Calu3 (cell line): ENCODE data around the gene ZDHHC1. TPM values are rescaled to one million over a fixed set of nuclear protein-coding genes. Genes with fewer than 3 reads are reported as not detected.
"Not testable (repeated sequence)": the region's sequence is repeated elsewhere in the genome, so short reads cannot be mapped to it uniquely, and the experiment has no call there.

Experiments
- BruUV-seq: library from RNA; stranded (reverse); fragments of 400-500 nt; replicated peaks from 2 replicates; lab custom pipeline; 2021; lab: Mats Ljungman, UMichigan
- CTCF ChIA-PET: fragments of 300-600 bp; sonication (Branson Sonifier 250); formaldehyde crosslinking; loops from one replicate; lab custom pipeline; 2022; ENCODE audit warnings: antibody characterized with exemption; lab: Charles Lee
- DNase-seq: peaks from one replicate; pipeline ENCODE4 v3.0.0; 2022
- H3K27ac Mint-ChIP-seq: one replicate; pipeline ENCODE4 v1.8.0; 2022; ENCODE audit warnings: mixed read lengths; ENCODE audit not compliant: unreplicated experiment
- H3K27me3 Mint-ChIP-seq: one replicate; pipeline ENCODE4 v1.8.0; 2022; ENCODE audit warnings: mixed read lengths; ENCODE audit not compliant: unreplicated experiment
- H3K36me3 Mint-ChIP-seq: one replicate; pipeline ENCODE4 v1.8.0; 2022; ENCODE audit warnings: mild to moderate bottlenecking, moderate library complexity, mixed read lengths; ENCODE audit not compliant: insufficient read depth, unreplicated experiment
- H3K4me1 Mint-ChIP-seq: one replicate; pipeline ENCODE4 v1.8.0; 2022; ENCODE audit warnings: mild to moderate bottlenecking, low read depth, mixed read lengths; ENCODE audit not compliant: unreplicated experiment
- H3K4me3 Mint-ChIP-seq: one replicate; pipeline ENCODE4 v1.8.0; 2022; ENCODE audit warnings: mild to moderate bottlenecking, low read depth, moderate library complexity, mixed read lengths; ENCODE audit not compliant: unreplicated experiment
- H3K9me3 Mint-ChIP-seq: one replicate; pipeline ENCODE4 v1.8.0; 2022; ENCODE audit warnings: low read depth, mixed read lengths; ENCODE audit not compliant: unreplicated experiment
- intact Hi-C: fragments of 100-400 bp; cut with micrococcal nuclease; formaldehyde crosslinking; loops from one replicate; pipeline ENCODE4 v1.10.0; 2022; ENCODE audit not compliant: unreplicated experiment
- total RNA-seq: library from RNA; stranded (reverse); gene quantifications from 2 replicates; pipeline ENCODE4 v1.2.3, GENCODE V29; 2022
- TF ChIP-seq, protein P1 (sequence below): fragments of 200-600 bp; IDR thresholded peaks from one replicate; pipeline ENCODE4 v1.8.0; 2022; ENCODE audit warnings: antibody characterized with exemption; ENCODE audit not compliant: unreplicated experiment

Gene ZDHHC1
- total RNA-seq, 1 experiment from 2014 or later, result 22.6 TPM

DNA sequence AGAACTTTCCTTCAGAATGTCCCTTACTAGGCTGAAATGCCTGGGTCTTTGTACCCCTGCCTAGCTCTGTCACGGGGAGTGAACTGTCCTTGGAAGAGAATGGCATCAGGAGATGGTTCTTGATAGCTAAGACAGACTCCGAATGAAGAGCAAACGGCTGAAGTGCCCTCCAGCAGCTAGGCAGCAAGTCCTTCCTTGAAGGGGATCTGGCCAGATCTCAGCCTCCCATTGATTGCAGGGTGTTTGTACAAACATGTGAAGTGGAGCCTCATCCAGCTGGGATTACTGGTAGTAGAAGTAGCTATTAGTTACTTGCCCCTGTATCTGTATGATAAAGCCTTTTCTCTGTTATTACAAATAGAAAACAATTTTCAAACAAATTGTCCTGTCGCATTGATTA is 58.7 kb downstream of the ZDHHC1 start:
- Mint-ChIP-seq H3K27me3 (no peaks in the 10 kb centered on the region), H3K9me3 (no peaks in the 10 kb centered on the region), H3K27ac (no peak overlapping the region), H3K4me1 (peaks cover 33% of the 10 kb centered on the region), H3K36me3 (peaks cover under 1% of the 10 kb centered on the region), H3K4me3 (no peak overlapping the region)
- TF ChIP-seq, protein P1, sequence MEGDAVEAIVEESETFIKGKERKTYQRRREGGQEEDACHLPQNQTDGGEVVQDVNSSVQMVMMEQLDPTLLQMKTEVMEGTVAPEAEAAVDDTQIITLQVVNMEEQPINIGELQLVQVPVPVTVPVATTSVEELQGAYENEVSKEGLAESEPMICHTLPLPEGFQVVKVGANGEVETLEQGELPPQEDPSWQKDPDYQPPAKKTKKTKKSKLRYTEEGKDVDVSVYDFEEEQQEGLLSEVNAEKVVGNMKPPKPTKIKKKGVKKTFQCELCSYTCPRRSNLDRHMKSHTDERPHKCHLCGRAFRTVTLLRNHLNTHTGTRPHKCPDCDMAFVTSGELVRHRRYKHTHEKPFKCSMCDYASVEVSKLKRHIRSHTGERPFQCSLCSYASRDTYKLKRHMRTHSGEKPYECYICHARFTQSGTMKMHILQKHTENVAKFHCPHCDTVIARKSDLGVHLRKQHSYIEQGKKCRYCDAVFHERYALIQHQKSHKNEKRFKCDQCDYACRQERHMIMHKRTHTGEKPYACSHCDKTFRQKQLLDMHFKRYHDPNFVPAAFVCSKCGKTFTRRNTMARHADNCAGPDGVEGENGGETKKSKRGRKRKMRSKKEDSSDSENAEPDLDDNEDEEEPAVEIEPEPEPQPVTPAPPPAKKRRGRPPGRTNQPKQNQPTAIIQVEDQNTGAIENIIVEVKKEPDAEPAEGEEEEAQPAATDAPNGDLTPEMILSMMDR, result no peak
- no peak for DNase-seq
- no TSS peak for BruUV-seq
- CTCF ChIA-PET, result interaction anchor here (1.9 kb wide), 1 partner anchor 48 kb away, joined by 5 read pairs; no protein-coding TSS in a partner anchor
- intact Hi-C loops, result no loop called here

DNA sequence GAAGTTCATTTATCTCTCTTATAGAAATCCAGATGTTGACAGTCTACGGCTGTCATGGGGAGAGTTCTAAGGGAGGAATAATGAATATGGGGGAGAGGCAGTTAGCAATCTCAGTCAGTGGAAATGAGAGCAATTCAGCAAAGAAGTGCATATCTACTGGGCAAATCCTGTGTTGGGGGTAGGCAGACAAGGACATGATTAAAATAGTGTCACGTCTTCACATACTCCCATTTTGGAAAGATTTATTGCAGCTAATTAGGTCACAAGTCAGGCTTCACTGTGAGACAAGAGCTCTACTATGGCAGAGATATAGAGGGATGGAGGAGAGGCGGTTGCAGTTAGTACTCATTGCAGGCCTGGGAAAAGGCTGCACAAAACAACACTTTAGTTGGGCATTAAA is 59.9 kb downstream of the ZDHHC1 start:
- CTCF ChIA-PET, result interaction anchor here (0.6 to 1.9 kb wide), 4 partner anchors 41 to 75 kb away, joined by 3 to 5 read pairs (median 3); no protein-coding TSS in a partner anchor
- BruUV-seq, result no TSS peak

DNA sequence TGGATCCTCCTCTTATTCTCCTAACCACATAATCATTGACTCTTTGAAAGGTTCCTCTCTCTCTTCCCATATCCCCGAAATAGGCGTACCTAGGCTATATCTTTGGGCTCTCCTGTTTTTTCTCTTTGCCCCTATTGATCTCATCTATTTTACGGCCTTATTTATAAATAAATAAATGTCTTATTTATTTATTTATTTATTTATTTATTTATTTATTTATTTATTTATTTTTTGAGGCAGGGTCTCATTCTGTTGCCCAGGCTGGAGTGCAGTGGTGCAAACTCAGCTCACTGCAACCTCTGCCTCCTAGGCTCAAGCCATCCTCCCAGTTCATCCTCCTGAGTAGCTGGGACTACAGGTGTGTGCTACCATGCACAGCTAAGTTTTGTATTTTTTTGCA is 63.8 kb downstream of the ZDHHC1 start:
- H3K27ac Mint-ChIP-seq, H3K9me3 Mint-ChIP-seq, H3K4me3 Mint-ChIP-seq, intact Hi-C loops, DNase-seq, H3K27me3 Mint-ChIP-seq, CTCF ChIA-PET, H3K36me3 Mint-ChIP-seq, BruUV-seq: not testable (repeated sequence)
- H3K4me1 Mint-ChIP-seq, result peaks cover 24% of the 10 kb centered on the region

More for the DNA sequence above, 59.9 kb downstream of the ZDHHC1 start:
- no peak for DNase-seq
- no peaks in the 10 kb centered on the region for H3K9me3 Mint-ChIP-seq
- H3K27me3 Mint-ChIP-seq, result no peaks in the 10 kb centered on the region
- no peaks in the 10 kb centered on the region for H3K36me3 Mint-ChIP-seq
- H3K27ac Mint-ChIP-seq, result peak overlapping the region; percentile 35
- intact Hi-C loops, result no loop called here
- TF ChIP-seq, protein P1, result no peak
- H3K4me3 Mint-ChIP-seq, result no peak overlapping the region
- peaks cover 33% of the 10 kb centered on the region for H3K4me1 Mint-ChIP-seq

DNA sequence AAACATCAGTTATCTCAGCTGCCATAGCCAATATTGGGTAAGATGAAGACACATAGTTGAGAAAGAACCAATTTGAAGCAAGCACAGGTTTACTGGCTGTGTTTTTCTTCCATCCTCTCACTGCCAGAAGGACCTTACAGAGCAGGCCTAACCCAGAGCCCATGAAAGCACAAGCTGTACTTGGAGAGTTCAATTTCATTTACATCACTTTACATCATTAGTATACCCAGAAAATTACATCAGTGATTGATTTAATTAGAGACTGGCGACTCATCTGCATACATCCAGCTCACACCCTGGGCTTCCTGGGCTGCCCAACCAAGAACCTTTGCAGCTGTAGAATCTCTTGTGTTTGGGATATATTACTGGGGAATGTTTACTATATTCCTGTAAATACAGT is 66.0 kb downstream of the ZDHHC1 start:
- intact Hi-C loops, result no loop called here
- Mint-ChIP-seq H3K36me3 (no peaks in the 10 kb centered on the region), H3K27ac (no peak overlapping the region), H3K4me1 (peaks cover 21% of the 10 kb centered on the region), H3K9me3 (no peaks in the 10 kb centered on the region), H3K4me3 (no peak overlapping the region), H3K27me3 (no peaks in the 10 kb centered on the region)
- CTCF ChIA-PET, result interaction anchor here (0.8 kb wide), 1 partner anchor 49 kb away, joined by 3 read pairs; no protein-coding TSS in a partner anchor
- TF ChIP-seq, protein P1, result no peak
- BruUV-seq, result no TSS peak
- no peak for DNase-seq

DNA sequence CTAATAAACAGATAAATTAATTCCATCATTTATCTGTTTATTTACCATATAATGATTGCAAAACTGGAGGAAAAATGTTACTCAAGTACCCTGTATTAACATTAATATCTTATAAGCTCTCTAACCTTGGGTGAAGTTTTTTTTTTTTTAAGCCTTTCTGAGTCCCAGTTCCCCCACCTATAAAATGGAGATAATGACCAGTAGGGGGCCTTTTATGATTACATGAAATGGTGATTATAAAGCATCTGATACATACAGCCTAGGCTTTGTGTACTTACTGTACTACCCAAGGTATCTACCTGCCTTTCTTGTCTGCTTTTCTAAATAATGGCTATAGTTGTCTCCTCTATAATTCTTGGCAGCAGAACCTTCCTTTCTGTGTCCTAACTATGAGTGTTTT is 67.1 kb downstream of the ZDHHC1 start:
- H3K27ac Mint-ChIP-seq, result no peak overlapping the region
- H3K4me1 Mint-ChIP-seq, result peaks cover 25% of the 10 kb centered on the region
- H3K9me3 Mint-ChIP-seq, result no peaks in the 10 kb centered on the region
- no peaks in the 10 kb centered on the region for H3K27me3 Mint-ChIP-seq
- no peak overlapping the region for H3K4me3 Mint-ChIP-seq
- no peaks in the 10 kb centered on the region for H3K36me3 Mint-ChIP-seq
- CTCF ChIA-PET, result interaction anchor here (0.5 to 1.4 kb wide), 9 partner anchors 13 to 1742 kb away, joined by 3 to 5 read pairs (median 3); no protein-coding TSS in a partner anchor
- no TSS peak for BruUV-seq
- TF ChIP-seq, protein P1, result peak; percentile 52
- no peak for DNase-seq
- intact Hi-C loops, result loop anchor here (1.0 to 5.0 kb wide), 3 partner anchors 46 to 68 kb away; partner anchors contain the start of gene ZDHHC1
